ENCODE results near the gene YIF1B.

DNA sequence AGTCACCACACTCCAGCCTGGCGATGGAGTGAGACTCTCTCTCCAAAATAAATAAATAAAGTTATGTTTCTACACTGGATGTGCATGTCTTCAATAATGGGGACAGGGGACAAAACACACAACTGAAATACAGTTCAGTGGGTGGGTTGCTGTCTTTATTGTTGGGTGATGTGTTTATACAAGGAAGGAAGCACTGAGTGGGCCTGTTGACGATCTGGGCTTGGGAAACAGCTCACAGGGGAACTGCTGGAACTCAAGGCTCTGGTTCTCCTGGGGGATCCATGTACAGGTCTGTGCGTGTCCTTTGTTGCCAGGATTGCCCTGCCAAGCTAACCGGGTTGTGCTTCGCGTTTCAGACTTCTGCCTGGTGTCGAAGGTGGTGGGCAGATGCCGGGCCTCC lies 32.5 kb downstream of the YIF1B start:
- no peak for TF ChIP-seq POLR2A (IDR thresholded peaks at IDR 0.05)
- TF ChIP-seq, protein P1, sequence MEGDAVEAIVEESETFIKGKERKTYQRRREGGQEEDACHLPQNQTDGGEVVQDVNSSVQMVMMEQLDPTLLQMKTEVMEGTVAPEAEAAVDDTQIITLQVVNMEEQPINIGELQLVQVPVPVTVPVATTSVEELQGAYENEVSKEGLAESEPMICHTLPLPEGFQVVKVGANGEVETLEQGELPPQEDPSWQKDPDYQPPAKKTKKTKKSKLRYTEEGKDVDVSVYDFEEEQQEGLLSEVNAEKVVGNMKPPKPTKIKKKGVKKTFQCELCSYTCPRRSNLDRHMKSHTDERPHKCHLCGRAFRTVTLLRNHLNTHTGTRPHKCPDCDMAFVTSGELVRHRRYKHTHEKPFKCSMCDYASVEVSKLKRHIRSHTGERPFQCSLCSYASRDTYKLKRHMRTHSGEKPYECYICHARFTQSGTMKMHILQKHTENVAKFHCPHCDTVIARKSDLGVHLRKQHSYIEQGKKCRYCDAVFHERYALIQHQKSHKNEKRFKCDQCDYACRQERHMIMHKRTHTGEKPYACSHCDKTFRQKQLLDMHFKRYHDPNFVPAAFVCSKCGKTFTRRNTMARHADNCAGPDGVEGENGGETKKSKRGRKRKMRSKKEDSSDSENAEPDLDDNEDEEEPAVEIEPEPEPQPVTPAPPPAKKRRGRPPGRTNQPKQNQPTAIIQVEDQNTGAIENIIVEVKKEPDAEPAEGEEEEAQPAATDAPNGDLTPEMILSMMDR (IDR thresholded peaks at IDR 0.05), result no peak
- TF ChIP-seq POLR2AphosphoS5 (IDR thresholded peaks at IDR 0.05), result no peak
- TF ChIP-seq EP300 (IDR thresholded peaks at IDR 0.05; ENCODE audit: low read depth), result no peak
